Vagina (tissue), 2 donors: Measurements from ENCODE around the gene SLC39A12. TPM values are rescaled to one million over a fixed set of nuclear protein-coding genes. Genes with fewer than 3 reads are reported as not detected.

Experiments
- DNase-seq, 2 donors: peaks; one replicate each; pipeline ENCODE4 v3.0.0-alpha.2; 2017; ENCODE audit errors: extremely low spot score in 2 of 2
- H3K27ac ChIP-seq: fragments of 200-600 bp; sonication (generic); one replicate; pipeline ENCODE4 v1.5.1; 2019
- H3K27me3 ChIP-seq: fragments of 200-600 bp; sonication (generic); one replicate; pipeline ENCODE4 v1.5.1; 2019
- H3K36me3 ChIP-seq, 2 donors: fragments of 200-600 bp; sonication (generic); one replicate each; pipeline ENCODE4 v1.5.1; 2017 to 2019
- H3K4me1 ChIP-seq: fragments of 200-600 bp; sonication (generic); one replicate; pipeline ENCODE4 v1.5.1; 2019
- H3K4me3 ChIP-seq, 2 donors: fragments of 200-600 bp; sonication (generic); 1 replicate in 1 of 2; 2 replicates in 1 of 2; pipeline ENCODE4 v1.5.1; 2016 to 2019
- H3K9me3 ChIP-seq: fragments of 200-600 bp; sonication (generic); one replicate; pipeline ENCODE4 v1.5.1; 2019
- CTCF ChIP-seq, 3 experiments: fragments of 450-650 bp in 2 of 3; fragments of 200-600 bp in 1 of 3; sonication (generic) in 1 of 3; IDR thresholded peaks; one replicate each; pipeline ENCODE4 v1.5.1; 2017 to 2019; ENCODE audit warnings: antibody characterized with exemption in 3 of 3, mild to moderate bottlenecking in 2 of 3, moderate library complexity in 2 of 3
- POLR2A ChIP-seq, 2 donors: fragments of 450-650 bp; IDR thresholded peaks; one replicate each; pipeline ENCODE4 v1.6.1; 2017; ENCODE audit warnings: antibody characterized with exemption in 2 of 2, mild to moderate bottlenecking in 2 of 2, moderate library complexity in 2 of 2
- POLR2AphosphoS5 ChIP-seq, 2 donors: sonication (generic); formaldehyde crosslinking; IDR thresholded peaks; one replicate each; pipeline ENCODE4 v1.9.0; 2017; ENCODE audit warnings: antibody characterized with exemption in 2 of 2, mild to moderate bottlenecking in 2 of 2, low read depth in 1 of 2; ENCODE audit not compliant: insufficient read depth in 1 of 2
- intact Hi-C: fragments of 100-400 bp; cut with DNase I; formaldehyde crosslinking; loops from one replicate; pipeline ENCODE4 v1.15.1; 2023
- total RNA-seq: library from RNA; depleted of rRNA; stranded (reverse); fragments of >200 nt; gene quantifications from one replicate; pipeline ENCODE4 v1.2.3, GENCODE V29; 2016

The SLC39A12 gene
- total RNA-seq, 1 donor from 2014 or later = not detected

- TF ChIP-seq POLR2AphosphoS5 (IDR thresholded peaks at IDR 0.05; ENCODE audit: insufficient read depth in 1 of 2, low read depth in 1 of 2) (no peak), POLR2A (IDR thresholded peaks at IDR 0.05) (no peak), CTCF (IDR thresholded peaks at IDR 0.05) (no peak)
- intact Hi-C loops = no loop called here
- Histone ChIP-seq H3K36me3 (no peaks in the 10 kb centered on the region), H3K9me3 (no peaks in the 10 kb centered on the region), H3K27ac (no peak overlapping the region), H3K4me3 (no peak overlapping the region), H3K27me3 (no peaks in the 10 kb centered on the region), H3K4me1 (no peaks in the 10 kb centered on the region)
- no peak for DNase-seq
Measured at GRCh38 chr10:18066947-18067346, 115.2 kb downstream of the SLC39A12 start.

- Histone ChIP-seq H3K27me3 (no peaks in the 10 kb centered on the region), H3K27ac (no peak overlapping the region), H3K36me3 (no peaks in the 10 kb centered on the region), H3K9me3 (no peaks in the 10 kb centered on the region), H3K4me1 (no peaks in the 10 kb centered on the region), H3K4me3 (no peak overlapping the region)
- intact Hi-C loops = no loop called here
- TF ChIP-seq POLR2A (IDR thresholded peaks at IDR 0.05) = no peak
- TF ChIP-seq CTCF (IDR thresholded peaks at IDR 0.05) = no peak
- TF ChIP-seq POLR2AphosphoS5 (IDR thresholded peaks at IDR 0.05; ENCODE audit: insufficient read depth in 1 of 2, low read depth in 1 of 2) = no peak
- no peak for DNase-seq
Measured at GRCh38 chr10:18068401-18068800, 116.7 kb downstream of the SLC39A12 start.

- DNase-seq = no peak
- TF ChIP-seq CTCF (IDR thresholded peaks at IDR 0.05) = no peak
- TF ChIP-seq POLR2A (IDR thresholded peaks at IDR 0.05) = no peak
- TF ChIP-seq POLR2AphosphoS5 (IDR thresholded peaks at IDR 0.05; ENCODE audit: insufficient read depth in 1 of 2, low read depth in 1 of 2) = no peak
- H3K9me3 ChIP-seq = no peaks in the 10 kb centered on the region
- no peaks in the 10 kb centered on the region for H3K27me3 ChIP-seq
- H3K36me3 ChIP-seq = no peaks in the 10 kb centered on the region
- no peaks in the 10 kb centered on the region for H3K4me1 ChIP-seq
- intact Hi-C loops = no loop called here
- no peak overlapping the region for H3K4me3 ChIP-seq
- no peak overlapping the region for H3K27ac ChIP-seq
Measured at GRCh38 chr10:18071591-18071990, 119.9 kb downstream of the SLC39A12 start.

DNA sequence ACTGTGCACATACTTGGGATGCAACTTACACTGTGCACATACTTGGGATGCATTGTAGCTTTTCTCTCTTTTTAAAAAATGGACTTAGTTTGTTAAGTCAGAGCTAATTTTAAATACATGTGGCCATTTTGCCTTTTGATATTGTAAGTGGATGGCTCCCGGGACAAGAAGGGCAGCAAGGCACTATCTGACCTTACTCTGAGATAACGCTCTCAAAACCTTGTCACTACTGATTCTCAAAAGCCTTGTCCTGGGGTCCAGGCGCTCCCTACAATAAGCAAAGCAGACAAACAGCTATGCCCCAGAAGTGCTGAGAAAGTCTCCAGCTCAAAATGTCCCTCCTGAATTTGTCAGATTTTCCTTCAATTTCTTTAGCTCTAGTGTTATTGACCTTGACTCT, 121.6 kb downstream of the SLC39A12 start:
- no peaks in the 10 kb centered on the region for H3K9me3 ChIP-seq
- no peak overlapping the region for H3K4me3 ChIP-seq
- H3K36me3 ChIP-seq = no peaks in the 10 kb centered on the region
- no peaks in the 10 kb centered on the region for H3K4me1 ChIP-seq
- no peak for DNase-seq
- H3K27ac ChIP-seq = no peak overlapping the region
- TF ChIP-seq CTCF (IDR thresholded peaks at IDR 0.05) = no peak
- TF ChIP-seq POLR2AphosphoS5 (IDR thresholded peaks at IDR 0.05; ENCODE audit: insufficient read depth in 1 of 2, low read depth in 1 of 2) = no peak
- no peak for TF ChIP-seq POLR2A (IDR thresholded peaks at IDR 0.05)
- no peaks in the 10 kb centered on the region for H3K27me3 ChIP-seq
- intact Hi-C loops = no loop called here

GRCh38 chr10:18075881-18076280, 124.2 kb downstream of the SLC39A12 start:
- Histone ChIP-seq H3K4me1 (no peaks in the 10 kb centered on the region), H3K9me3 (no peaks in the 10 kb centered on the region), H3K27ac (no peak overlapping the region), H3K36me3 (no peaks in the 10 kb centered on the region), H3K27me3 (no peaks in the 10 kb centered on the region), H3K4me3 (no peak overlapping the region)
- DNase-seq = no peak
- intact Hi-C loops = no loop called here
- no peak for TF ChIP-seq POLR2AphosphoS5 (IDR thresholded peaks at IDR 0.05; ENCODE audit: insufficient read depth in 1 of 2, low read depth in 1 of 2)
- no peak for TF ChIP-seq POLR2A (IDR thresholded peaks at IDR 0.05)
- no peak for TF ChIP-seq CTCF (IDR thresholded peaks at IDR 0.05)
